ENCODE results near the gene NXPE1.
"Not testable (repeated sequence)": the region's sequence is repeated elsewhere in the genome, so short reads cannot be mapped to it uniquely, and the experiment has no call there.

Gene NXPE1

GRCh38 chr11:114559425-114560310 lies at the start of gene NXPE1:
NXPE1 (minus strand) TSS chr11:114559881; CDS start chr11:114551201, 8,680 bp downstream.
- H3K9ac ChIP-seq (ENCODE audit: insufficient read length), result no peak within 1 kb of the TSS
- no peaks in the 10 kb centered on the region for H3K36me3 ChIP-seq (ENCODE audit: insufficient read depth, low read length)
- TF ChIP-seq FOXP2 (optimal IDR thresholded peaks at IDR 0.05; ENCODE audit: control extremely low read depth, extremely low read length, insufficient read depth) (no peak), POLR2AphosphoS5 (IDR thresholded peaks at IDR 0.05; ENCODE audit: borderline replicate concordance, low read depth, low read length) (no peak), EZH2 (IDR thresholded peaks at IDR 0.05) (no peak)
- no peaks in the 10 kb centered on the region for H3K9me3 ChIP-seq (ENCODE audit: low read depth, low read length)
- DNase-seq (ENCODE audit: low read depth, low spot score), result no peak
- H3K4me3 ChIP-seq, result no peak within 1 kb of the TSS
- H3K27ac ChIP-seq, result no peak within 1 kb of the TSS

DNA sequence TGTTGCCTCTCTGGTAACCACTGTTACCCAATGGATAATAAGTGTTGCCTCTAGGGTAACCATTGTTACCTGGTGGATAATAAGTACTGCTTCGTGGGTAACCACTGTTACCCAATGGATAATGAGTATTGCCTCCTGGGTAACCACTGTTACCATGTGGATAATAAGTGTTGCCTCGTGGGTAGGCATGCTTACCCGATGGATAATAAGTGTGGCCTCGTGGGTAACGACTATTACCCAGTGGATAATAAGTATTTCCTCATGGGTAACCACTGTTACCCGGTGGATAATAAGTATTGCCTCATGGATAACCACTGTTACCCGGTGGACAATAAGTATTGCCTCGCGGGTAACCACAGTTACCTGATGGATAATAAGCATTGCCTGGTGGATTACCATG lies 49.7 kb upstream of the NXPE1 start:
- TF ChIP-seq FOXP2 (optimal IDR thresholded peaks at IDR 0.05; ENCODE audit: control extremely low read depth, extremely low read length, insufficient read depth) (no peak), POLR2AphosphoS5 (IDR thresholded peaks at IDR 0.05; ENCODE audit: borderline replicate concordance, low read depth, low read length) (no peak)
- Histone ChIP-seq H3K9ac (ENCODE audit: insufficient read length) (no peak overlapping the region), H3K4me3 (no peak overlapping the region), H3K9me3 (ENCODE audit: low read depth, low read length) (no peaks in the 10 kb centered on the region), H3K36me3 (ENCODE audit: insufficient read depth, low read length) (no peaks in the 10 kb centered on the region), H3K27ac (no peak overlapping the region)
- DNase-seq (ENCODE audit: low read depth, low spot score), result no peak

- not testable (repeated sequence) for H3K27ac ChIP-seq; DNase-seq (ENCODE audit: low read depth, low spot score); H3K36me3 ChIP-seq (ENCODE audit: insufficient read depth, low read length); H3K9me3 ChIP-seq (ENCODE audit: low read depth, low read length); H3K9ac ChIP-seq (ENCODE audit: insufficient read length); H3K4me3 ChIP-seq
Observed at GRCh38 chr11:114608605-114609004, 48.9 kb upstream of the NXPE1 start.

- H3K36me3 ChIP-seq (ENCODE audit: insufficient read depth, low read length), result no peaks in the 10 kb centered on the region
- H3K9ac ChIP-seq (ENCODE audit: insufficient read length), result no peak overlapping the region
- H3K27ac ChIP-seq, result no peak overlapping the region
- no peaks in the 10 kb centered on the region for H3K9me3 ChIP-seq (ENCODE audit: low read depth, low read length)
- TF ChIP-seq FOXP2 (optimal IDR thresholded peaks at IDR 0.05; ENCODE audit: control extremely low read depth, extremely low read length, insufficient read depth), result no peak
- TF ChIP-seq POLR2AphosphoS5 (IDR thresholded peaks at IDR 0.05; ENCODE audit: borderline replicate concordance, low read depth, low read length), result no peak
- no peak for TF ChIP-seq EZH2 (IDR thresholded peaks at IDR 0.05)
- no peak for DNase-seq (ENCODE audit: low read depth, low spot score)
- no peak overlapping the region for H3K4me3 ChIP-seq
Observed at GRCh38 chr11:114607753-114608459, 48.2 kb upstream of the NXPE1 start.

DNA sequence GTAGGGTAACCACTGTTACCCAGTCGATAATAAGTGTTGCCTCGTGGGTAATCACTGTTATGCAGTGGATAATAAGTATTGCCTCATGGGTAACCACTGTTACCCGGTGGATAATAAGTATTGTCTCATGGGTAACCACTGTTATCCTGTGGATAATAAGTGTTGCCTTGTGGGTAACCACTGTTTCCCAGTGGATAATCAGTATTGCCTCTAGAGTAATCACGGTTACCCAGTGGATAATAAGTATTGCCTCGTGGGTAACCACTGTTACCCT lies 47.1 kb upstream of the NXPE1 start:
- H3K9ac ChIP-seq (ENCODE audit: insufficient read length); H3K4me3 ChIP-seq; H3K27ac ChIP-seq; H3K36me3 ChIP-seq (ENCODE audit: insufficient read depth, low read length); H3K9me3 ChIP-seq (ENCODE audit: low read depth, low read length); DNase-seq (ENCODE audit: low read depth, low spot score): not testable (repeated sequence)

DNA sequence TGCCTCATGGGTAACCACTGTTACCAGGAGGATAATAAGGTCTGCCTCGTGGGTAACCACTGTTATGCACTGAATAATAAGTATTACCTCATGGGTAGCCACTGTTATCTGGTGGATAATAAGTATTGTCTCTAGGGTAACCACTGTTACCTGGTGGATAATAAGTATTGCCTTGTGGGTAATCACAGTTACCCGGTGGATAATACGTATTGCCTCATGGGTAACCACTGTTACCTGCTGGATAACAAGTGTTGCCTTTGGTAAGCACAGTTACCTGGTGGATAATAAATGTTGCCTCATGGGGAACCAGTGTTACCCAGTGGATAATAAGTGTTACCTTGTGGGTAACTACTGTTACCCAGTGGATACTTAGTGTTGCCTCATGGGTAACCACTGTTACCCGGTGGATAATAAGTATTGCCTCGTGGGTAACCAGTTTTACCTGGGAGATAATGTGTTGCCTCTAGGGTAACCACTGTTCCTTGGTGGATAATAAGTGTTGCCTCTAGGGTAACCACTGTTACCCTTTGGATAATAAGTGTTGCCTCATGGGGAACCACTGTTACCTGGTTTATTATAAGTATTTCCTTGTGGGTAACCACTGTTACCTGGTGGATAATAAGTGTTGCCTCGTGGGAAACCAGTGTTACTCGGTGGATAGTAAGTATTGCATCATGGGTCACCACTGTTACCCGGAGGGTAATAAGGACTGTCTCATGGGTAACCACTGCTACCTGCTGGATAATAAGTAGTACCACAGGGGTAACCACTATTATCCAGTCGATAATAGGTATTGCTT lies 46.5 kb upstream of the NXPE1 start:
- Histone ChIP-seq H3K4me3 (no peak overlapping the region), H3K9ac (ENCODE audit: insufficient read length) (no peak overlapping the region), H3K36me3 (ENCODE audit: insufficient read depth, low read length) (no peaks in the 10 kb centered on the region), H3K27ac (no peak overlapping the region), H3K9me3 (ENCODE audit: low read depth, low read length) (no peaks in the 10 kb centered on the region)
- TF ChIP-seq POLR2AphosphoS5 (IDR thresholded peaks at IDR 0.05; ENCODE audit: borderline replicate concordance, low read depth, low read length) (no peak), EZH2 (IDR thresholded peaks at IDR 0.05) (no peak)
- no peak for DNase-seq (ENCODE audit: low read depth, low spot score)

- no peaks in the 10 kb centered on the region for H3K9me3 ChIP-seq (ENCODE audit: low read depth, low read length)
- no peak for DNase-seq (ENCODE audit: low read depth, low spot score)
- no peaks in the 10 kb centered on the region for H3K36me3 ChIP-seq (ENCODE audit: insufficient read depth, low read length)
- TF ChIP-seq POLR2AphosphoS5 (IDR thresholded peaks at IDR 0.05; ENCODE audit: borderline replicate concordance, low read depth, low read length), result no peak
- TF ChIP-seq FOXP2 (optimal IDR thresholded peaks at IDR 0.05; ENCODE audit: control extremely low read depth, extremely low read length, insufficient read depth), result no peak
- TF ChIP-seq EZH2 (IDR thresholded peaks at IDR 0.05), result no peak
- H3K4me3 ChIP-seq, result no peak overlapping the region
- no peak overlapping the region for H3K27ac ChIP-seq
- H3K9ac ChIP-seq (ENCODE audit: insufficient read length), result no peak overlapping the region
Observed at GRCh38 chr11:114605370-114605769, 45.7 kb upstream of the NXPE1 start.

DNA sequence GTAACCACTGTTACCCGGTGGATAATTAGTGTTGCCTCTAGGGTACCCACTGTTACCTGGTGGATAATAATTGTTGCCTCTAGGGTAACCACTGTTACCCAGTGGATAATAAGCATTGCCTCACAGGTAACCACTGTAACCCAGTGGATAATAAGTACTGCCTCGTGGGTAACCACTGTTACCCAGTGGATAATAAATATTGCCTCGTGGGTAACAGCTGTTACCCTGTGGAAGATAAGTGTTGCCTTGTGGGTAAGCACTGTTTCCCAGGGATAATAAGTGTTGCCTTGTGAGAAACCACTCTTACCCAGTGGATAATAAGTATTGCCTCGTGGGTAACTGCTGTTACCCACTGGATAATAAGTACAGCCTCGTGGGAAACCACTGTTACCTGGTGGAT lies 45.2 kb upstream of the NXPE1 start:
- H3K9ac ChIP-seq (ENCODE audit: insufficient read length), result no peak overlapping the region
- TF ChIP-seq POLR2AphosphoS5 (IDR thresholded peaks at IDR 0.05; ENCODE audit: borderline replicate concordance, low read depth, low read length) (no peak), EZH2 (IDR thresholded peaks at IDR 0.05) (no peak), FOXP2 (optimal IDR thresholded peaks at IDR 0.05; ENCODE audit: control extremely low read depth, extremely low read length, insufficient read depth) (no peak)
- no peaks in the 10 kb centered on the region for H3K9me3 ChIP-seq (ENCODE audit: low read depth, low read length)
- H3K27ac ChIP-seq, result no peak overlapping the region
- no peak overlapping the region for H3K4me3 ChIP-seq
- no peak for DNase-seq (ENCODE audit: low read depth, low spot score)
- H3K36me3 ChIP-seq (ENCODE audit: insufficient read depth, low read length), result no peaks in the 10 kb centered on the region
